Ishikawa (cell line): Measurements from ENCODE around the gene RUNX1.

Experiments
- CEBPB ChIP-seq: IDR thresholded peaks from 2 replicates; pipeline ENCODE4 v1.6.1; 2012
- CREB1 ChIP-seq: IDR thresholded peaks from 2 replicates; pipeline ENCODE4 v1.6.1; 2012; ENCODE audit warnings: low read depth
- EGR1 ChIP-seq: IDR thresholded peaks from 2 replicates; pipeline ENCODE4 v1.6.1; 2012
- EP300 ChIP-seq: IDR thresholded peaks from 2 replicates; pipeline ENCODE4 v1.6.1; 2012; ENCODE audit warnings: borderline replicate concordance
- FOXM1 ChIP-seq: IDR thresholded peaks from 2 replicates; pipeline ENCODE4 v1.6.1; 2012; ENCODE audit warnings: low read depth, borderline replicate concordance
- NFIC ChIP-seq: IDR thresholded peaks from 2 replicates; pipeline ENCODE4 v1.6.1; 2012
- RAD21 ChIP-seq: IDR thresholded peaks from 2 replicates; pipeline ENCODE4 v1.6.1; 2012; ENCODE audit warnings: low read depth
- TAF1 ChIP-seq: IDR thresholded peaks from 2 replicates; pipeline ENCODE4 v1.6.1; 2012; ENCODE audit warnings: low read depth, mild to moderate bottlenecking
- TCF12 ChIP-seq: IDR thresholded peaks from 2 replicates; pipeline ENCODE4 v1.6.1; 2012; ENCODE audit warnings: low read depth
- TEAD4 ChIP-seq: IDR thresholded peaks from 2 replicates; pipeline ENCODE4 v1.6.1; 2012
- YY1 ChIP-seq: IDR thresholded peaks from 2 replicates; pipeline ENCODE4 v1.6.1; 2012; ENCODE audit warnings: low read depth
- ZBTB7A ChIP-seq: IDR thresholded peaks from 2 replicates; pipeline ENCODE4 v1.6.1; 2012; ENCODE audit warnings: low read depth
- TF ChIP-seq, protein P1 (sequence below): IDR thresholded peaks from 2 replicates; pipeline ENCODE4 v1.6.1; 2012
- TF ChIP-seq, protein P2 (sequence below): IDR thresholded peaks from 2 replicates; pipeline ENCODE4 v1.6.1; 2012
- TF ChIP-seq, protein P3 (sequence below): IDR thresholded peaks from 2 replicates; pipeline ENCODE4 v1.6.1; 2012; ENCODE audit warnings: low read depth, mild to moderate bottlenecking

Gene RUNX1

DNA sequence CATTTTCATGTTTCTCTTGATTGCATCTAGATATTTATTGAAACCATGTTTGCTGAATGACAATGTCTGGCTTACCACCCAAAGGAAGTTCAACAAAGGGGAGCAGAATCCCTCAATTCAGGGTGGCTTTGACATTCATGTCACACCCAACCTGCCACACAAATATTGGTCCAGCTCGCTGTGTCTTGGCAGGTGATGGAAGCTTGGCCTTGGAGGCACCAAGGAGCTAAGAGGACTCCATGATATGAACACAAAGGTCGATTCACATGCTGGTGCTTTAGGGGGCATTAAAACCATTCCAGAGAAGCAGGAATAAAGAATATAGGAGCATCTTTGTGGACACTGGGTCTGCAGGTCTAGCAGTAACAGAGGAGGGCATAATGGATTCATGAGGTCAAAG lies 114.8 kb downstream of the RUNX1 start:
- TF ChIP-seq CEBPB (no peak), RAD21 (no peak), ZBTB7A (no peak), EP300 (no peak), TEAD4 (no peak), TAF1 (no peak), TCF12 (no peak), CREB1 (no peak), NFIC (no peak), FOXM1 (no peak), YY1 (no peak), EGR1 (no peak)
- TF ChIP-seq, protein P1, sequence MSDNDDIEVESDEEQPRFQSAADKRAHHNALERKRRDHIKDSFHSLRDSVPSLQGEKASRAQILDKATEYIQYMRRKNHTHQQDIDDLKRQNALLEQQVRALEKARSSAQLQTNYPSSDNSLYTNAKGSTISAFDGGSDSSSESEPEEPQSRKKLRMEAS: no peak
- TF ChIP-seq, protein P2, sequence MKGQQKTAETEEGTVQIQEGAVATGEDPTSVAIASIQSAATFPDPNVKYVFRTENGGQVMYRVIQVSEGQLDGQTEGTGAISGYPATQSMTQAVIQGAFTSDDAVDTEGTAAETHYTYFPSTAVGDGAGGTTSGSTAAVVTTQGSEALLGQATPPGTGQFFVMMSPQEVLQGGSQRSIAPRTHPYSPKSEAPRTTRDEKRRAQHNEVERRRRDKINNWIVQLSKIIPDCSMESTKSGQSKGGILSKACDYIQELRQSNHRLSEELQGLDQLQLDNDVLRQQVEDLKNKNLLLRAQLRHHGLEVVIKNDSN: no peak
- TF ChIP-seq, protein P3, sequence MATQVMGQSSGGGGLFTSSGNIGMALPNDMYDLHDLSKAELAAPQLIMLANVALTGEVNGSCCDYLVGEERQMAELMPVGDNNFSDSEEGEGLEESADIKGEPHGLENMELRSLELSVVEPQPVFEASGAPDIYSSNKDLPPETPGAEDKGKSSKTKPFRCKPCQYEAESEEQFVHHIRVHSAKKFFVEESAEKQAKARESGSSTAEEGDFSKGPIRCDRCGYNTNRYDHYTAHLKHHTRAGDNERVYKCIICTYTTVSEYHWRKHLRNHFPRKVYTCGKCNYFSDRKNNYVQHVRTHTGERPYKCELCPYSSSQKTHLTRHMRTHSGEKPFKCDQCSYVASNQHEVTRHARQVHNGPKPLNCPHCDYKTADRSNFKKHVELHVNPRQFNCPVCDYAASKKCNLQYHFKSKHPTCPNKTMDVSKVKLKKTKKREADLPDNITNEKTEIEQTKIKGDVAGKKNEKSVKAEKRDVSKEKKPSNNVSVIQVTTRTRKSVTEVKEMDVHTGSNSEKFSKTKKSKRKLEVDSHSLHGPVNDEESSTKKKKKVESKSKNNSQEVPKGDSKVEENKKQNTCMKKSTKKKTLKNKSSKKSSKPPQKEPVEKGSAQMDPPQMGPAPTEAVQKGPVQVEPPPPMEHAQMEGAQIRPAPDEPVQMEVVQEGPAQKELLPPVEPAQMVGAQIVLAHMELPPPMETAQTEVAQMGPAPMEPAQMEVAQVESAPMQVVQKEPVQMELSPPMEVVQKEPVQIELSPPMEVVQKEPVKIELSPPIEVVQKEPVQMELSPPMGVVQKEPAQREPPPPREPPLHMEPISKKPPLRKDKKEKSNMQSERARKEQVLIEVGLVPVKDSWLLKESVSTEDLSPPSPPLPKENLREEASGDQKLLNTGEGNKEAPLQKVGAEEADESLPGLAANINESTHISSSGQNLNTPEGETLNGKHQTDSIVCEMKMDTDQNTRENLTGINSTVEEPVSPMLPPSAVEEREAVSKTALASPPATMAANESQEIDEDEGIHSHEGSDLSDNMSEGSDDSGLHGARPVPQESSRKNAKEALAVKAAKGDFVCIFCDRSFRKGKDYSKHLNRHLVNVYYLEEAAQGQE: no peak

DNA sequence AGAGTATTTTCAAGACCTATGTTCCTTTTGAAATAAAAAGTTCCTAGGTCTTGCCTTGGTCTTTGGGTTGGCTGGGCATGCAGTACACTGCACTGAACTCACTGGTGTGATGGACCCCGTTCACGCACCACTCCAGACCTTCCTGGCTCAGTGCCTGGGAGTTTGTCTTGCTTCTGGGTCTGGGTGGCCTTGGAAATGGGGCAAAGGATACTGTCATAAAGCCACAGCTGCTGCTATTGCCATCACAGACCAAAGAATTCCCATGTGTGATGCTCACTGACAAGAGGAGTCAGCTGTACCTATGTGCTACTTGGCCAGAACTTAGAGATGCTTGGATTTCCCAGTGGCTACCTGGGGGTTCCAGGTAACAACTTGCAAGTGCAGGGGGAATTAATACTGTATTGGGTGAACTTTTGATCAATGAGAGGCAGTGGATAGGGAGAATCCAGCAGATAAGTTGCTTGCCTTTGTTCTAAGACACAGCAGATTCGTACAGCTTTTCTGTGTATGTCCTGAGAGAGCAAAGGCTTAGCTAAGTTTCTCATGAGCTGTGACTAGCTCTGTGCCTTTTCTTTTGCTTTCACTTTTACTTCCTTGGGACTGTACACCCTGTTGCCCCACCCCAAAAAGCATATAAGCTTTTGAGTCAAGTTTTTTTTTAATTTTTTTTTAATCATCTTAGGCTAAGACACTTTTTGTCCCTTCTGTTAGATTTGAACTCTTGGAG lies 115.3 kb downstream of the RUNX1 start:
- no peak for TF ChIP-seq EP300
- TF ChIP-seq, protein P1: no peak
- TF ChIP-seq NFIC: no peak
- no peak for TF ChIP-seq TAF1
- TF ChIP-seq CEBPB: no peak
- no peak for TF ChIP-seq TEAD4
- TF ChIP-seq CREB1: no peak
- TF ChIP-seq EGR1: no peak
- TF ChIP-seq YY1: no peak
- no peak for TF ChIP-seq FOXM1
- TF ChIP-seq, protein P2: no peak
- no peak for TF ChIP-seq ZBTB7A
- TF ChIP-seq RAD21: no peak
- TF ChIP-seq, protein P3: no peak
- TF ChIP-seq TCF12: no peak

DNA sequence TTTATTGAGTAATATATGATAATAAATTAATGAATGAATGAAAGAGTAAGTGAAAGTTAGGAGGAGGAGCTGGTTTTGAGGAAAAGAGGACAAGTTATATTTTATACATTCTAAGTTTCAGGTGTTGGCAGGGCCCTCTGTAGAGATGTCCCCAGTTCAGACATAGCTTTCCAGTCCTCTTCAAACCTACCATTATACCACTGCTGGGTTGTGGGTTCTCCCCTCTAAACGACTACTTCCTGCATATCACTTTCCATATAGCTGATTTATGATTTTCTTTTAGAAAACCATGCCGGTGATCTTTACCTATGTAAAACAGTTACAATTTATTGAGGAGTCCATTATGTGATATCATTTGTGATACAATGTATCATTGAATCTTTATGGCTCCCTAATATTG lies 116.9 kb downstream of the RUNX1 start:
- TF ChIP-seq RAD21: no peak
- TF ChIP-seq NFIC: no peak
- TF ChIP-seq EGR1: no peak
- TF ChIP-seq TAF1: no peak
- TF ChIP-seq TEAD4: no peak
- no peak for TF ChIP-seq CREB1
- TF ChIP-seq FOXM1: no peak
- no peak for TF ChIP-seq CEBPB
- TF ChIP-seq, protein P1: no peak
- TF ChIP-seq ZBTB7A: no peak
- no peak for TF ChIP-seq EP300
- no peak for TF ChIP-seq YY1

DNA sequence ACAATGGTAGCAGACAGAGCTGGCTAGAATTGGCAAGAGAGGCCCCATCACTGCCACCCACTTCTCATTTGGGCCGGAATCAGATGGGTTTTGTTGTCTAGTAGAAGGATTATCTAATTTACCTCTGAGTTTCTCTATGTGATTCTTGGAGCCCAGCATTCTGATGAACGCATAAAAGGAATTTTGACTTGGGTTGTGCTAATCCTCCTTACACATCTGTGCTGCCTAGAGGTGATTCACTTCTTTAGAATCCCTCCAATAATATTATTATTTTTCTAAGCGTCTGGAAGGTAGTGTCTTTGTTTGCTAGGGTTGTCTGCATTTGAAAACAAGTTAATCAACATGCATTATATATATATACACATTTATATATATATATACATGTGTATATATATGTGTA lies 118.1 kb downstream of the RUNX1 start:
- TF ChIP-seq YY1 (no peak), EGR1 (no peak), CREB1 (no peak), FOXM1 (no peak), RAD21 (no peak), ZBTB7A (no peak), EP300 (no peak), TCF12 (no peak), NFIC (no peak)
- TF ChIP-seq, protein P1: no peak
- TF ChIP-seq, protein P2: no peak

DNA sequence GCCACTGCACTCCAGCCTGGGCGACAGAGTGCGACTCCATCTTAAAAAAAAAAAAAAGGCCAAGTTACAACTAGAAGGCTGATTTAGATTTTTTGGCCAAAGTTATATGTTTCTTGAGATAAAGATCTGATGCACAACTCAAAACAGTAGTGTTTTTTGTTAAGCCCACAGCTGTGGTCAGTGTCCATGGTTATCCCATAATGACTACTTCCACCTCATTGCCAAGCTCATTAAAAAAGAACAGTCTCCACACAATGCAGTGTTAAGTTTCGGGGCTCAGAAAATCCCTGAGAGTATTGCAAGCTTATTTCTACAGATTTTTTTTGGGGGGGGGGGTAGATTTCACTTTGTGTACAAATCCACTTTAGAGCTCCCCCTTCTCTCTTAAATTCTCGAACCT lies 120.5 kb downstream of the RUNX1 start:
- TF ChIP-seq EP300 (no peak), ZBTB7A (no peak), TEAD4 (no peak), NFIC (no peak), FOXM1 (no peak), TAF1 (no peak), YY1 (no peak), EGR1 (no peak), CREB1 (no peak), RAD21 (no peak), CEBPB (no peak), TCF12 (no peak)
- TF ChIP-seq, protein P1: no peak
- TF ChIP-seq, protein P3: no peak
- TF ChIP-seq, protein P2: no peak
